DMS 273 (cell line): ENCODE data around the gene PSMA4.
"Not testable (repeated sequence)": the region's sequence is repeated elsewhere in the genome, so short reads cannot be mapped to it uniquely, and the experiment has no call there.

ENCODE experiments used
- DNase-seq: peaks from one replicate; lab custom pipeline; 2025; ENCODE audit not compliant: unreplicated experiment; lab: John Stamatoyannopoulos, UW

PSMA4 gene

DNA sequence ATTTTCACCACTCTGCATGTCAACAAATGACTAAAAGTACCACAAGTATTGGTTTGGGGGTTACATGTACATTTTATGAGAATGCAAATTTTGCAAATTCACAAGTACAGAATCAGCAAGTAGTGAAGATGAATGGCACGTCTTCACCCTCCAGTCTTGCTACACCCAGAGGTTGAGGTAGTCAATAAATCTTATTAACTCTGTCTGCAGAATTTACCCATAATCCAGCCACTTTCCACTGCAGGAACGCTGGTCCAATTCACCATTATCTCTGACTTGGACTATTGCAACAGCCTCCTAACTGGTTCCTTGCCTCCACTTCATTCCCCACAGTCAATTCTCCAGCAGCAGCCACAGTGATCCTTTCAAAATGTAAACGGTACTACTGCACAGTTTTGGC, 10.6 kb downstream of the PSMA4 start:
- DNase-seq, result no peak

DNA sequence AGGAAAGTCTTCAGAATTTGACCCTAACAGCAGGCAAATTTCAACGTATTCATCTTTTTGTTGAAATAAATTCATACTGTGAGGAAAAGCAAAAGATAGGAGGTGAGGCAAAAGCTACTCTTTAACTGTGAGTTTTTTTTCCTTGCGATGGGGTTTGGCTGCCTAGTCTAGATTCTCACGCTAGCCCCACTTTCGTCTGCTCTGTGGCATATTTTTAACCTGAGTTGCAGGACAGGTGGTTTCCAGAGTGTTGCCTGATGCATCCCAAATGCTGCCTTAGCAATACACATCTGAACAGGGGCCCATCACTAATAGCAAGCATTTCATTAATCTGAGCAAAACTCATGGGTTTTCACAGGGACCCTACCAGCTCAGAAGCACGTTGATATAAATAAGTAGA, 11.7 kb downstream of the PSMA4 start:
- DNase-seq, result no peak

DNA sequence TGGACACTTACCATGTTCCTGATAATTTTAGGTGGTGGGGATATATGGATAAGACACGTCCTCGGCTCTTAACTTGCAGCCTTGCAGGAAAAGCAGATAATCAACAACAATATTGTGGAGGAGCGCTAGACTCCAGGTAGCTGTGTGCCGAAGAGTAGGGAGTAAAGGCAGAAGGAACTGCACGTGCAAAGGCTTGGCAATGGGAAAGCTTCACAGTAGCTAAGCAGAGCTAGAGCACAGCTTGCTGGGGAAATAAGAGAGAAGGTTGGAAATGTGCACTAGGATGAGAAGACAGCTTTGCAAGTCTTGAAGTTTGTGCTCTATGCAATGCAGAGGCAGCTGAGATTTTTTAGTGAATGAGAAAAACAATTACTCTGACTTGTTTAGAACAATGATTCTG, 12.4 kb downstream of the PSMA4 start:
- DNase-seq, result no peak

DNA sequence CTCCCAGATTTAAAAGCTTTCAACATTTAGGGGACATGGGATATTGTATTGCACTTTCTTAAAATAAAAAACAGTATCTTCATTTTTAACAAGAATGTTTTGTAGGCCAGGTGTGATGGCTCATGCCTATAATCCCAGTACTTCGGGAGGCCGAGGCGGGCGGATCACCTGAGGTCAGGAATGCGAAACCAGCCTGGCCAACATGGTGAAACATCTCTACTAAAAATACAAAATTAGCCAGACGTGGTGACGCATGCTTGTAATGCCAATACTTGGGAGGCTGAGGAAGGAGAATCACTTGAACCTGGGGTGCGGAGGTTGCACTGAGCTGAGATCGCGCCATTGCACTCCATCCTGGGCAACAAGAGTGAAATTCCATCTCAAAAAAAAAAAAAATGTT, 20.0 kb downstream of the PSMA4 start:
- not testable (repeated sequence) for DNase-seq

DNA sequence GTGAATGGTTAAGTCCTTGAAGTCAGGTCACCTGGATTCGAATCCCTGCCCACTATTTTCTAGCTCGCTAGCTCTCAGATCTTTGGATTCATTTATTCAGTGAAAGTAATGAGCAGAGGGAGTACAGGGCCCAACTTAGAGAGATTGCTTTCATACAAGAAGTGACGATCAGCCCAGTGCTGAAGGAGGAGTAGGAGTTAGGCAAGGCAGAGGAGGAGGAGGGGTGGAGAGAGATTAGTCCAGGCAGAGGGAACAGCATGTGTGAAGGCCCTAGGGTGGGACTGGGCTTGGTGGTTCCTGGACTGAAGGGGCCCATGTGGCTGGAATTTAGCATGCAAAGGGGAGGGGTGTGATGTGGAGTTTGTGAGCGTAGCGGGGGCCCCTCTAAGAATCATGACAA, 21.2 kb downstream of the PSMA4 start:
- no peak for DNase-seq

DNA sequence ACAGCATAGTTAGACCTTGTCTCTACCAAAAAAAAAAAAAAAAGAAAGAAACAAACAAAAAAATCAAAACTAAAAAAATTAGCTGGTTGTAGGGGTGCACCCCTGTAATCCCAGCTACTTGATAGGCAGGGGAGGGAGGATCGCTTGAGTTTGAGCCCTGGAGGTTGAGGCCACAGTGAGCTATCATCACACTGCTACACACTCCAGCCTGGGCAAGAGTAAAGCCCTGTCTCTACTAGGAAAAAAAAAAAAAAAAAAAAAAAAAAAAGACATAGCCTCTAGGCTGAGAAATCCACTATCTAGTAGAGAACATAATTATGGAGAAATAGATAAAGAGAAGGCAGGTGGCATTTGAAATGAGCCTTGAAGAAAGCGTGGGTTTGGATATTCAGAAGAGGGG, 22.8 kb downstream of the PSMA4 start:
- DNase-seq, result no peak

DNA sequence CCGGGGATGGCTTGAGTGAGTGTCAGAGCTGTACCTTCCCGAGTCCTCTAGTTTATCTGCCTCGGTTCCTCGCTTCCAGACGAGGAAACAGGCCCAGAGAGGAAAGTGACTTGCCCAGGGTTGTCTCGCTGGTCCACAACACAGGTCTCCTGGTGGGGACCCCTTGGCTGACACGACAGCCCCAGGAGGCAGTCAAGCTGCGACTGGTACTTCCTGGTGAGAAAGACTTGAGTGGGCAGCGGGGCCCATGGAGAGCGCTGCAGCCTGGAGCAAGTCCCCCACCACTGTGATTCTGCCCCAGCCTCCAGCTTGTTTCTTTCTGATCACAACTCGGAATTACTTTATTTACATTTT, 24.5 kb downstream of the PSMA4 start:
- no peak for DNase-seq

DNA sequence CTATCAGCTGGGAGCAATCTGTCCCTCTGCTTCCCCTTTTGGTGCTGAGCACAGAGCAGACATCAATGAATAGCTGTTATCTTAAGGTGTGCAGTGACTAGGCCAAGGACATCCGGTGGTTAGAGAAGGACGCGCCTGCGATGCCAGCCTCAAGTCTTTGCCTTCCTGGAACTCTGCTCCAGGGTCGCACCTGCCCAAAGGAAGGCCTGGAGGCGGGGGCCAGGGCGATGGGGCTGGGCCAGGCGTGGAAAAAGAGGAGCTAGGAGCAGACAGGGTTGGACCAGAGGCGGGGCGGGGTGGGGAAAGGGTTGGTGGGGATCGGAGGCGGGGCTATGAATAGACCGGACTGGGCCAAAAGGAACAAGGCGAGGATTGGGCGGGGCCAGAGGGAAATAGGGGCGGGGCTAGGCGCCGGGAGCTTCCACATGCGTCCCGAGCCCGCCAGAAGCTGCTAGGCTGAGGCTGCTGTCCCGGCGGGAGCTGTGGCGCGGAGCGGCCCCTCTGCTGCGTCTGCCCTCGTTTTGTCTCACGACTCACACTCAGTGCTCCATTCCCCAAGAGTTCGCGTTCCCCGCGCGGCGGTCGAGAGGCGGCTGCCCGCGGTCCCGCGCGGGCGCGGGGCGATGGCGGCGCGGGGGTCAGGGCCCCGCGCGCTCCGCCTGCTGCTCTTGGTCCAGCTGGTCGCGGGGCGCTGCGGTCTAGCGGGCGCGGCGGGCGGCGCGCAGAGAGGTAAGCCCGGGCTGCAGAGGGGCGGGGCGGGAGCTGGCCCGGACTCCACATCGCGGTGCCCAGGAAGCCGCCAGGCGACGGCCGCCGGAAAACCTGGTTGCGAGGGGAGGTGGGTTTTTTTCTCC, 25.1 kb downstream of the PSMA4 start, which contains the start of gene CHRNA5:
Gene CHRNA5, plus strand, starts transcription at position 424 of the 854 bp plus-strand sequence. Its CDS starts 200 bp downstream, at position 624.
- DNase-seq, result peak; percentile 96

DNA sequence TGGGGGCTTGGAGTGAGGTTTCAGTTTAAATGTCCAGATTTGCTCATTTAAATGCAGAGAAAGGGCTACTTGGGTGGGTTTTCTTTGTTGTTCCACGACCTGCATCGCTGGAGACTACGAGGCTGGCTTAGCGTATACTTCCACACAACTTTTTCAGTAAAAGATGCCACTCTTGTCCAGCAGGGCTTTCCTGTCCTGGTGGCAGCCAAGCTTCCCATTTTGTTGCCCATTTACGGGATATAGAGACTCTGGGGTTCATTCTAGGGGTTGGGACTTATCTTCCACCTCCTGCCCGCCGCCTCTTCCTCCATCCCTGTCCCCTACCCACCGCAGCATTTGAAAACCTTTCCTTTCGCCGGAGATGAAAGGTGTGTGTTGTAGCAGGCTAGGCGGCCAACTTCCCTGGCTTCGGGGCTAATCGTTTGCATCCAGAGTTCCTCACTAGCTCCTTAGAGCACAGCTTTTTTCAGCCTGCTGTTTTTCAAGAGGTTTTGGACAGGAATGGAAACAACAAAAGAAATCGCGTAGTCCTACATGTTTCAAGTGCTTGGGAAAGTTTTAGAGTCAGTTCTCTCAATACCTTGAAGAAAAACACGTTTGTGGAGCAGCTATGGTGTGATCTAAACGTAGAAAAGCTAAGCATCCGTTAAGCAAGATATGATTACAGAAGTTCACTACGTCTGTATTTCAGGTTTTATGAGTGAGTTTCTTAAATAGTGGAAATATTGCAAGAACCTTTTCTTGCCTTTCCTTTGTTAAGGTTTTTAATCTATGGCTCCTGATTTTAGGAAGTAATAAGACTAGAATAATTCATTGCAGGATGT, 25.9 kb downstream of the PSMA4 start:
- peak; percentile 72 for DNase-seq

DNA sequence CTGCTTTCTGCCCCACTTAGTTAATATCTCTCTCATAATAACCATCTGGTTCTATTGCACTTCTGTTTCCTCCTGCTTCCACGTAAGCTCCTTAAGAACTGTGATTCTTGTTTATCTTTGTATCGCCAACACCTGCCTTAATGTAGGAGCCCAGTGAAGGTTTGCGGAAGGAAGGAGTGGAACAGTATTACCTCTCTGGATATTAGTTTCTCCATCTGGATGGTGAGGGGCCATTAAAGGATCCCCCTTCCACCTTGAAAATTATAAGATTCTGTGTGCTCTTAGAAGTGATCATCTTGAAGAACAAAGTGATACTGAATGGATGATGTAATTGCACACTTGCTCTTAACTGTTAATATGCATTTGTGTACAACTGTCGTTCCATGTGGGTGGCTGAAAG, 27.3 kb downstream of the PSMA4 start:
- DNase-seq, result peak; percentile 51

DNA sequence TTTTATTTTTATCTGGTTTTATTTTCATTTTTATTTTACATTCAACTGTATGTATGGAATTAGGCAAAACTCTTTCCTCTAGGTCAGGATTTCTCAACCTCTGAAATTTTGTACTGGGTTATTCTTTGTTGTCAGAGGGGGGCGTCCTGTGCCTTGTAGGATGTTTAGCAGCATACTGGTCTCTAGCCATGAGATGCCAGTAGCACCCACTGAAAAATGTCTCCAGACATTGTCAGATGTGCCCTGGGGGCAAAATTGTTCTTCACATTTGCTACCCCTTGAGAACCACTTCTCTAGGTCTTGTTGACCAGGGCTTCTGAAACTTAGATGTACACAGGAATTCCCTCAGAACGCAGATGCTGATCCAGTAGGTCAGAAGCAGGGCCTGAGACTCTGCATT, 30.5 kb downstream of the PSMA4 start:
- peak; percentile 9 for DNase-seq

DNA sequence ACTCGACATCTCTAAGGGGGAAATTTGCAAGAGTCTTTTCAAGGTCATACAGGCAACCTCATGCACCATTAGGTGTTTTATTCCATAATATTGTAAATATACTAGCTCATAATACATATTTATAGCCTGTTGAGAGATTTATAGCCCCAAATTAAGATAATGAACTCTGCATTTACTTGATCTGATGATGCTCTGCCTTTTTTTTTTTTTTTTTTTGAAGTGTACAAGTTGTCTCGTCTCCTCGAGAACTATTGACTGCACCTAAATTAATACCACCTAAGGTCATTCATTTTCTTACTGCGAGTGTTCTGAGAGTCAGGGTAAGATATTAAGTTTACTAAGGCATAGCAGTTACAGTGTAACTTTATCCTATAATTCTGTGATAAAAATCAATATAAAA, 31.1 kb downstream of the PSMA4 start:
- DNase-seq, result no peak

DNA sequence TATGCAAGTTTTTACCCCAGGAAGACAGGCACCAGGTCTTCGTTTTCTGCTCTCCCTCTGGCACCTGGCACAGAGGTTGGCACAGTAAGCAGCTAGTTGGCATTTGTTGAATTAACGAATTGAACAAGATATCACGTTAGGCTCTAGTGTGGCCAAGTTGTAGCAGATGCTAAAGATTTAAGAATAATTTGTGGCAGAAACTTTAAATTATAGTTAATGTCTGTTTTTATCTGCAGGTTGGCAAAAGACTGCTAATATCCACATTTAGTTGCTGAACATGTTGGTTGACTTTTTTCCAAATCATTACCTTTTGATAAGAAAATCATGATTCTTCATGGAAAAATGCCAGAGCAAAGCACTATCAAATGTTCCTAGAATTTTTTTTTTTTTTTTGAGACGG, 33.2 kb downstream of the PSMA4 start:
- no peak for DNase-seq

DNA sequence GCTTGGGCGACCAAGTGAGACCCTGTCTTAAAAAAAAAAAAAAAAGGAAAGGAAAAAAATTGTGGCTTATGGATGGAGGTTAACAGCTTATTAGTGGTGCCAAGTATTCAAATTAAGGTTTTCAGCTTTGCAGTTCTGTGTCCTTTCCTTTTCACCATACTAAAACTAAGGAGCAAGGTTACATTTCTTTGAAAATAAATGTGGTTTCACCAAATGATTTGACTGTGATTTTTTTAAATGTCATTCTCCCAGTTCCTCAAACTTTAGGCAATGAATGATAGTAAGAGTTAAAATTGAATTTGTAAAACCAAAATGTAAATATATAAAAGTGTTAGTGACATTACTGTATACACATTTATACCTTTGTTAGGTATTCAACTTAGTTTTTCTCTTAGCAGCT, 34.7 kb downstream of the PSMA4 start:
- DNase-seq, result no peak

DNA sequence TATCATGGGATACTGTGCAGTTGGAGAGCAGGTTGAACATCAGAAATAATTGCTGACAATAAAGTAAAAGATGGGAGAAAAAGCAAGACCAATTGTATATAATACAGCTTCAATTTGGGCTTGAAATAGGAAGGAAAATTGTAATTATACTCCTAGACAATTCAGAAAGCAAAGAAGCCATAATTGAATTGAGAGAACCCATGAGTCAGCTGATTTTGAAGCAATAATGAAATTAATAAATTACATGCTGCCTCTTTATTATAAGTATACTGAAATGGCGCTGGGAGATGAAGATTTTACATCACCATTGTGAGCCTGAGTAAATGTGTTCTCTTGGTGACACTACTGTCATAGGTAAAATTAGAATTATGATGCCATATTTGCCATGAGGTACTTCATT, 57.3 kb downstream of the PSMA4 start:
- DNase-seq, result no peak

DNA sequence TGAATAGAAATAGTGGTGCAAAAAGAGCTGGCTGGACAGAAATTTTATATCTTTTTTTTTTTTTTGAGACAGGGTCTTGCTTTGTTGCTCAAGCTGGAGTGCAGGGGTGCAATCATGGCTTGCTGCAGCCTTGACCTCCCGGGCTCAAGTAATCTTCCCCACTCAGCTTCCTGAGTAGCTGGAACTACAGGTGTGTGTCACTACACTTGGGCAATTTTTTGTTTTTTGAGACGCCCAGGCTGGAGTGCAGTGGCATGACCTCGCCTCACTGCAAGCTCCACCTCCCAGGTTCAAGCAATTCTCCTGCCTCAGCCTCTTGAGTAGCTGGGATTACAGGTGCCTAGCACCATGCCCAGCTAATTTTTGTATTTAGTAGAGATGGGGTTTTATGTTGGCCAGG, 58.1 kb downstream of the PSMA4 start:
- DNase-seq, result no peak

DNA sequence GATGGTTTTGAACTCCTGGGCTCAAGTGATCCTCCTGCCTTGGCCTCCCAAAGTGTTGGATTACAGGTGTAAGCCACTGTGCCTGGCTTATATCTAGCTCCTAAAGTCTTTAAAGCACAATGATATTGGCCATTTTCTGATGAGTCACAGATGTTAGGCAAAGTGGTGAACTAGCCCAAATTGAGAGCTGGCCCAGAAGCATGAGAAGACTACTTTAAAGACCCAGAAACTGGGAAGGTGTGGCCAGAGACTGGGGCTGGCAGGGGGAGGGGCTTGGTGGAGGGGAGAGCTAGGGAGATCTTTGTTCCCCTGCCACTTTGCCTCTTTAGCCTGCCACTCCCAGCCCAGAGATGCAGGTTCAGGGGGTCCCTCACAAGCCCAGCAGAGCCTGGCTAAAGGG, 58.9 kb downstream of the PSMA4 start:
- no peak for DNase-seq
